Gastrocnemius medialis (tissue), 4 donors: Measurements from ENCODE around the gene DSC1. TPM values are rescaled to one million over a fixed set of nuclear protein-coding genes. Genes with fewer than 3 reads are reported as not detected.
A peak's percentile ranks its signal among the peaks of the same experiment; 100 is the strongest.

Source experiments
- ATAC-seq, 2 donors: fragments of 150-250 bp; one replicate each; pipeline ENCODE4 v1.9.1; 2016
- DNase-seq, 2 donors: peaks; one replicate each; pipeline ENCODE4 v3.0.0-alpha.2; 2019
- H3K27ac ChIP-seq, 4 donors: fragments of 200-600 bp; sonication (generic); 1 replicate in 1 of 4; 2 replicates in 3 of 4; pipeline ENCODE4 v1.5.1; 2016 to 2018; ENCODE audit warnings: mild to moderate bottlenecking in 2 of 4, moderate library complexity in 1 of 4
- H3K27me3 ChIP-seq, 3 donors: fragments of 200-600 bp; sonication (generic) in 2 of 3; 1 replicate in 1 of 3; 2 replicates in 2 of 3; pipeline versions ENCODE4 v1.5.1 to v1.6.0; 2016 to 2019; ENCODE audit warnings: mild to moderate bottlenecking in 1 of 3, moderate library complexity in 1 of 3
- H3K36me3 ChIP-seq, 2 donors: fragments of 200-600 bp; sonication (generic) in 1 of 2; one replicate each; pipeline ENCODE4 v1.5.1; 2017 to 2018
- H3K4me1 ChIP-seq, 2 donors: fragments of 200-600 bp; sonication (generic) in 1 of 2; one replicate each; pipeline ENCODE4 v1.5.1; 2016 to 2017; ENCODE audit warnings: mild to moderate bottlenecking in 2 of 2
- H3K4me3 ChIP-seq, 4 donors: fragments of 200-600 bp; sonication (generic) in 3 of 4; 1 replicate in 1 of 4; 2 replicates in 3 of 4; pipeline ENCODE4 v1.5.1; 2016 to 2019; ENCODE audit warnings: mild to moderate bottlenecking in 2 of 4
- H3K9me3 ChIP-seq, 3 donors: fragments of 200-600 bp; sonication (generic) in 2 of 3; 1 replicate in 1 of 3; 2 replicates in 2 of 3; pipeline ENCODE4 v1.5.1; 2016 to 2019
- POLR2A ChIP-seq, 2 donors: fragments of 450-650 bp; IDR thresholded peaks; one replicate each; pipeline ENCODE4 v1.6.1; 2017; ENCODE audit warnings: antibody characterized with exemption in 2 of 2, mild to moderate bottlenecking in 2 of 2, moderate library complexity in 2 of 2
- in situ Hi-C, 4 donors: fragments of 200-750 bp; cut with MboI; loops; one replicate each; pipeline versions ENCODE4 v1.15.0 to v1.8.0; 2017; ENCODE audit warnings: low sequenced_read_pairs in 4 of 4
- intact Hi-C: fragments of 100-400 bp; cut with DNase I; formaldehyde crosslinking; loops from one replicate; pipeline ENCODE4 v1.15.1; 2023; ENCODE audit warnings: low total_unique reads
- total RNA-seq, 4 donors: library from RNA; depleted of rRNA; stranded (reverse); fragments of >200 nt; gene quantifications; one replicate each; pipeline versions ENCODE4 v1.1.0 to v1.2.3, GENCODE V29; 2016
- TF ChIP-seq, protein P1 (sequence below), 5 experiments: fragments of 450-650 bp in 3 of 5; fragments of 200-600 bp in 2 of 5; sonication (generic) in 2 of 5; IDR thresholded peaks in 4 of 5; conservative IDR thresholded peaks in 1 of 5; 1 replicate in 4 of 5; 2 replicates in 1 of 5; pipeline ENCODE4 v1.5.1; 2016 to 2019; ENCODE audit warnings: antibody characterized with exemption in 5 of 5, mild to moderate bottlenecking in 3 of 5, moderate library complexity in 3 of 5

The DSC1 gene
- total RNA-seq, 4 donors from 2014 or later = not detected

DNA sequence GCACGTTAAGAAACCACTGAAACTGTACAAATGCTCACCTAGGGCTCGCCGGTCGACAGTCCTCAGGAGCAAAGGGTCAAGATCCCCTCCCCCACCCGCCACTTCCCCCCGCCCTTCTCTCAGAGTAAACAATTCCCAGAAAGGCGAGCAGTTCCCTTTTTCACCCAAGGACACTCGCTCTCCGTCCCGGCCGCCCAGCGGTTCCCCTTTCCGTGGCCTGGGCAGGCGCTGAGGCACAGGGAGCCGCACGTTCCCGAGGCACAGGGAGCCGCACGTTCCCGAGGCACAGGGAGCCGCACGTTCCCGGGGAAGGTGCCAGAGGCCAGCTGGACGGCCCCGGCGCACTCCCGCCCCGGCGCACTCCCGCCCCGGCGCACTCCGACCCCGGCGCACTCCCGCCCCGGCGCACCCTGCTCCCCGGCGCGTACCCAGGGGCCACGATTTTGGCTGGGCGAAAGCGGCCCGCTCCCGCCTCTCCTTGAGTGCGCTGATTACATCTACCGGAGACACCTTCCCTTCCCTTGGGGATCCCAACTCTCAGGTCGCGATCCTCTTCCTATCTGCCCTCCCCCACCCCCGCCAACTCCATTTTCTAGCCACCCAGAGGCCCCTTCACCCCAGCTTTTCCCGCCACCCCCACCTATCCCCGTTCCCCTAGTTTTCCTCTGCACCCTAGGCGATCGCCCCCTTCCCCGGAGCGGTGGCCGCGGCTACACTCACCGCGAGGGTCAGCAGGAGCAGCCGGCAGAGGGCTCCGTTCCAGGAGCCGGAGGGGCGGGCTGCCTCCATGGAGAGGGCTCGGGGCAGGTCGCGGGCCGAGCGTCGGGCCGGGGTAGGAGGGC is 61.3 kb downstream of the DSC1 start:
- ATAC-seq (peak in 1 of 2 donors; percentile 27), DNase-seq (peak; percentile 18 to 25)
- TF ChIP-seq, protein P1, sequence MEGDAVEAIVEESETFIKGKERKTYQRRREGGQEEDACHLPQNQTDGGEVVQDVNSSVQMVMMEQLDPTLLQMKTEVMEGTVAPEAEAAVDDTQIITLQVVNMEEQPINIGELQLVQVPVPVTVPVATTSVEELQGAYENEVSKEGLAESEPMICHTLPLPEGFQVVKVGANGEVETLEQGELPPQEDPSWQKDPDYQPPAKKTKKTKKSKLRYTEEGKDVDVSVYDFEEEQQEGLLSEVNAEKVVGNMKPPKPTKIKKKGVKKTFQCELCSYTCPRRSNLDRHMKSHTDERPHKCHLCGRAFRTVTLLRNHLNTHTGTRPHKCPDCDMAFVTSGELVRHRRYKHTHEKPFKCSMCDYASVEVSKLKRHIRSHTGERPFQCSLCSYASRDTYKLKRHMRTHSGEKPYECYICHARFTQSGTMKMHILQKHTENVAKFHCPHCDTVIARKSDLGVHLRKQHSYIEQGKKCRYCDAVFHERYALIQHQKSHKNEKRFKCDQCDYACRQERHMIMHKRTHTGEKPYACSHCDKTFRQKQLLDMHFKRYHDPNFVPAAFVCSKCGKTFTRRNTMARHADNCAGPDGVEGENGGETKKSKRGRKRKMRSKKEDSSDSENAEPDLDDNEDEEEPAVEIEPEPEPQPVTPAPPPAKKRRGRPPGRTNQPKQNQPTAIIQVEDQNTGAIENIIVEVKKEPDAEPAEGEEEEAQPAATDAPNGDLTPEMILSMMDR (IDR thresholded peaks at IDR 0.05 in 4 of 5, conservative IDR thresholded peaks at IDR 0.05 in 1 of 5) = no peak
- TF ChIP-seq POLR2A (IDR thresholded peaks at IDR 0.05) = no peak
- H3K4me3 ChIP-seq = peak overlapping the region; percentile 49 to 53 (median 52)
- H3K4me1 ChIP-seq = no peaks in the 10 kb centered on the region
- in situ Hi-C loops (no loop called here), intact Hi-C loops (no loop called here)
- no peaks in the 10 kb centered on the region for H3K36me3 ChIP-seq
- peak overlapping the region; percentile 13 to 46 (median 26) for H3K27ac ChIP-seq
- H3K27me3 ChIP-seq = peaks cover 0 to 15% (median 6%) of the 10 kb centered on the region in 3 donors
- H3K9me3 ChIP-seq = no peaks in the 10 kb centered on the region

DNA sequence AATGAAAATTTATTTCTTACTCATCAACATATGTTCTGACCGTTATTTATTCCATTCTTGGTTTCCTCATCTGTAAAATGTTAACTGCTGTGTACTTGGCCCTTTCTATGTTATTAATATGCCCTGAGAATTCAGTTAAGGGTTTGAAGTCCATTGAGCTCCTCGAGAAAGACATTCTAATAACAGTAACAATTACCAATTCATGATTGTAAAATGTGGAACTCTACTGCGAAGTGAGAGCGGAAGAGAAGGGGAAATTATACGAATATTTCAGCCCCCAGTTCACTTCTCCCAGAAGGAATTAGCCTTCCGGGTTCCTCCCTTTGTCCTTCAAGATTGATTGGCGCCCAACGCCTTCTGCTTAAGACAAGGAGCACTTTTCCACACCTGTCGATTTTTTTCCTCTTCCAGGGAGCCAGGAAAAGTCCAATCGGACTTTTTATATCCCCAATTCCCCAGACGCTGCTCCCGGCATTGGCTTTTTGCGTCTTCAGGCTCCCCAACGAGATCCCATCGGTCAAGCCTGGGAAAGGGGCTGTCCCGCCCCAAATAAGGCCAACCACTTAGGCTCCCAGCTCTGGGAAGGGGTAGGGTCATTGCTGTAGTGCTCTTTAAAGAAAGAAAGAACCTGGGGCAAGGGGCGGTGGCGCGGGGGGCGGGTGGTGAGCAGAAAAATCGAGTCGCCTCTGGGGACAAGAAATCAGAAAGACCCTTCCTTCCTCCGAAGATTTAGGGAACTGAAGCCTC is 62.0 kb downstream of the DSC1 start:
- Histone ChIP-seq H3K4me3 (peak overlapping the region; percentile 49 to 53 (median 52)), H3K9me3 (no peaks in the 10 kb centered on the region), H3K27ac (peak overlapping the region in 3 of 4 donors; percentile 13 to 34 (median 30)), H3K36me3 (no peaks in the 10 kb centered on the region), H3K4me1 (no peaks in the 10 kb centered on the region), H3K27me3 (peaks cover 0 to 15% (median 6%) of the 10 kb centered on the region in 3 donors)
- intact Hi-C loops = no loop called here
- TF ChIP-seq, protein P1 (IDR thresholded peaks at IDR 0.05 in 4 of 5, conservative IDR thresholded peaks at IDR 0.05 in 1 of 5) = no peak
- TF ChIP-seq POLR2A (IDR thresholded peaks at IDR 0.05) = no peak
- DNase-seq (no peak), ATAC-seq (no peak)
- in situ Hi-C loops = no loop called here

DNA sequence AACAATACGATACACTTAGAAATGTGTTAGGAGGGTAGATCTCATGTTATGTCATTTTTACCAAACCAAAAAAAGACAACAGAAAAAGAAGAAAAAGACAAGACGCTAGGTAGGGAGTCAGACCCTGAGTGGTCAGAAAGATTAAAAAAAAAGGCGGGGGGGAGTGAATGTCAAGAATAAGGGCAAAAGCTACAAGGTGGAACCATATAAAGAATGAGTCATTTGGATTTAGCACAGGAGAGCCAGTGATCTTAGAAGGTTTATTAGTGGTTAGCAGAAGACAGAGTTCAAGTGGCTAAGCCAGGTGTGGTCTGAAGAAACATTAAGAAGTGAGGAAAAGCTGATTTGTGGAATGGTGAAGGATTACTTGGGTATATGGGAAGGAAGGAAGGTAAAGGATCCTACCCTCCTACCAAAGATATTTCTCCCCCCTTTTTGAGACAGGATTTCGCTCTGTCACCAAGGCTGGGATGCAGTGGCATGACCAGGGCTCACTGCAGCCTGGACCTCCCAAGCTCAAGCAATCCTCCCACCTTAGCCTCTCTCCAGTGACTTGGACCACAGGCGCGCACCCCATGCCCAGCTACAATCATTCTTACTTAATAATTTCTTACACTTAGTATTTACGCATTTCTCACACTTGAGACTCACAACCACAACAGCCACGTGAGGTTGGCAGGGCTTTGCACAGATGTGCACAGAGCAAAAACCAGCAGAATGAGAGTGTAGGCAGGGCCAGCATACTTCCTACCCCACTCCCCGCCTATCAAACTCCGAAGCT is 63.0 kb downstream of the DSC1 start:
- in situ Hi-C loops (loop anchor here in 1 of 4 donors (25.0 kb wide), 1 partner anchor 88 kb away; no protein-coding TSS in a partner anchor), intact Hi-C loops (no loop called here)
- Histone ChIP-seq H3K4me3 (no peak overlapping the region), H3K36me3 (no peaks in the 10 kb centered on the region), H3K27me3 (peaks cover 0 to 15% (median 6%) of the 10 kb centered on the region in 3 donors), H3K4me1 (no peaks in the 10 kb centered on the region), H3K27ac (no peak overlapping the region), H3K9me3 (no peaks in the 10 kb centered on the region)
- ATAC-seq (no peak), DNase-seq (no peak)
- TF ChIP-seq POLR2A (IDR thresholded peaks at IDR 0.05) = no peak
- TF ChIP-seq, protein P1 (IDR thresholded peaks at IDR 0.05 in 4 of 5, conservative IDR thresholded peaks at IDR 0.05 in 1 of 5) = no peak

DNA sequence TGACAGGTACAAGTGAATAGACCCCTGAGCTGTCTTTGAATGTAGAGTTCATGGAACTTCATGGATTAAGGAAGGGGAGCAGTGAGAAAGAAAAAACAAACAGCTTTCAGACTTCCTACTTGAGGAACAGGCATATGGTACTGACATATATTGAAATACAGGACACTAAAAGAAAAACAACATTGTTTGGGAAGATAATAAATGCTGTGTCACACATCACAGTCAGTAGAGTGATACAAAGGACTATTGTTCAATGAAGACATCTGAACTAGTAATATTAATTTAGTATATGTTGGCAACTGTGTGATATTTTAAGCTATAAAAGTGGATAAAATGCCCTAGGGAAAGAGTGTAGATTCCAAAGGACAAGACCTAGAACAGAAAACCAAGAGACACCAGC is 63.8 kb downstream of the DSC1 start:
- Histone ChIP-seq H3K27me3 (peaks cover 0 to 15% (median 6%) of the 10 kb centered on the region in 3 donors), H3K9me3 (no peaks in the 10 kb centered on the region), H3K4me3 (no peak overlapping the region), H3K4me1 (no peaks in the 10 kb centered on the region), H3K27ac (no peak overlapping the region), H3K36me3 (no peaks in the 10 kb centered on the region)
- intact Hi-C loops (no loop called here), in situ Hi-C loops (loop anchor here in 1 of 4 donors (25.0 kb wide), 1 partner anchor 88 kb away; no protein-coding TSS in a partner anchor)
- ATAC-seq (no peak), DNase-seq (no peak)
- no peak for TF ChIP-seq POLR2A (IDR thresholded peaks at IDR 0.05)
- TF ChIP-seq, protein P1 (IDR thresholded peaks at IDR 0.05 in 4 of 5, conservative IDR thresholded peaks at IDR 0.05 in 1 of 5) = no peak
